ENCODE measurements around the gene ADORA1. TPM values are rescaled to one million over a fixed set of nuclear protein-coding genes. Genes with fewer than 3 reads are reported as not detected.

The ADORA1 gene
- total RNA-seq, 3 donors from 2014 or later (not counting 1 experiment from before 2014, with no cell fraction given) = not detected

DNA sequence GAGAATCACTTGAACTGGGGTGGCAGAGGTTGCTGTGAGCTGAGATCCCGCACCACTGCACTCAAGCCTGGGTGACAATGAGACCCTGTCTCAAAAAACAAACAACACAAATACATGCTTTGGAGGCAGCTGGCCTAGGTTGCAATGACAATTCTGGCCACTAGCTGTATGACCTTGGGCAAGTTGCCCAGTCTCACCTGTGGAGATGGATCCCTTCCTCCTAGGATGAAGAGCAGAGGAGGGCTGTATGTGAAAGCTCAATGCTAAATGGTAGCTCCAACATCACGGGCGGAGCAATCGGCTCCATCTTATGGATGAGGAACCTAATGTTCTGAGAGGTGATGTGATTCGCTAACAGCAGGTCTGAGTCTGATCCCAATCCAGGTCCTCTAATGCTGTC, 20.6 kb downstream of the ADORA1 start:
- no peaks in the 10 kb centered on the region for H3K36me3 Mint-ChIP-seq
- ATAC-seq (no peak), DNase-seq (no peak)
- H3K4me3 Mint-ChIP-seq = no peak overlapping the region
- Histone ChIP-seq H3K4me1 (ENCODE audit: control insufficient read depth, insufficient read depth, low read length) (no peaks in the 10 kb centered on the region), H3K36me3 (ENCODE audit: control insufficient read depth, insufficient read depth, low read length) (no peaks in the 10 kb centered on the region), H3K9me3 (ENCODE audit: control insufficient read depth, insufficient read depth, low read length) (no peaks in the 10 kb centered on the region), H3K4me3 (ENCODE audit: low read length) (no peak overlapping the region), H3K27ac (ENCODE audit: low read length) (no peak overlapping the region), H3K27me3 (ENCODE audit: control insufficient read depth, insufficient read depth, low read length) (no peaks in the 10 kb centered on the region)
- H3K27me3 Mint-ChIP-seq (ENCODE audit: low read depth in 2 of 2) = peaks cover 0 to 5% of the 10 kb centered on the region in 2 donors
- H3K27ac Mint-ChIP-seq = no peak overlapping the region
- H3K9me3 Mint-ChIP-seq = no peaks in the 10 kb centered on the region
- TF ChIP-seq, protein P1, sequence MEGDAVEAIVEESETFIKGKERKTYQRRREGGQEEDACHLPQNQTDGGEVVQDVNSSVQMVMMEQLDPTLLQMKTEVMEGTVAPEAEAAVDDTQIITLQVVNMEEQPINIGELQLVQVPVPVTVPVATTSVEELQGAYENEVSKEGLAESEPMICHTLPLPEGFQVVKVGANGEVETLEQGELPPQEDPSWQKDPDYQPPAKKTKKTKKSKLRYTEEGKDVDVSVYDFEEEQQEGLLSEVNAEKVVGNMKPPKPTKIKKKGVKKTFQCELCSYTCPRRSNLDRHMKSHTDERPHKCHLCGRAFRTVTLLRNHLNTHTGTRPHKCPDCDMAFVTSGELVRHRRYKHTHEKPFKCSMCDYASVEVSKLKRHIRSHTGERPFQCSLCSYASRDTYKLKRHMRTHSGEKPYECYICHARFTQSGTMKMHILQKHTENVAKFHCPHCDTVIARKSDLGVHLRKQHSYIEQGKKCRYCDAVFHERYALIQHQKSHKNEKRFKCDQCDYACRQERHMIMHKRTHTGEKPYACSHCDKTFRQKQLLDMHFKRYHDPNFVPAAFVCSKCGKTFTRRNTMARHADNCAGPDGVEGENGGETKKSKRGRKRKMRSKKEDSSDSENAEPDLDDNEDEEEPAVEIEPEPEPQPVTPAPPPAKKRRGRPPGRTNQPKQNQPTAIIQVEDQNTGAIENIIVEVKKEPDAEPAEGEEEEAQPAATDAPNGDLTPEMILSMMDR (IDR thresholded peaks at IDR 0.05) = no peak
- WGBS (ENCODE audit: insufficient coverage) = 92% methylated on average over 5 of the region's 5 CpGs
- no peaks in the 10 kb centered on the region for H3K4me1 Mint-ChIP-seq
- intact Hi-C loops (cut with micrococcal nuclease) = no loop called here

DNA sequence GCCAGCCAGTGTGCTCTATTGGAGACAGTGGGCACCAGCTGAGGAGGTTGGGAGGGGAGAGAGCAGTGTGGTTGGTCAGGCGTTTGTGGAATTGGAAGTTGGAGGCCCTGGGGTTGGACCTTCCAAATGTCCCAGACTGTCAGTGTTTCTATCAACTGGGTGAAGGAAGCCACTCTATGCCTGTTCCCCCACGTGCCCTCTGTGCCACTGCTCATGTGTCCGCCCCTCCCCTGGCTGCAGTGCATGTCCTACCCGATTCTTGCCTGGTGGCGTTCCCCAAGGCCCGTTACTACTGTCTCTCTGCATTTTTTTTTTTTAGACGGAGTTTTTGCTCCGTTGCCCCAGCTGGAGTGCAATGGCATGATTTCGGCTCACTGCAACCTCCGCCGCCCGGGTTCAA, 21.1 kb downstream of the ADORA1 start:
- Histone ChIP-seq H3K36me3 (ENCODE audit: control insufficient read depth, insufficient read depth, low read length) (no peaks in the 10 kb centered on the region), H3K9me3 (ENCODE audit: control insufficient read depth, insufficient read depth, low read length) (no peaks in the 10 kb centered on the region), H3K27me3 (ENCODE audit: control insufficient read depth, insufficient read depth, low read length) (no peaks in the 10 kb centered on the region), H3K27ac (ENCODE audit: low read length) (no peak overlapping the region), H3K4me1 (ENCODE audit: control insufficient read depth, insufficient read depth, low read length) (no peaks in the 10 kb centered on the region), H3K4me3 (ENCODE audit: low read length) (no peak overlapping the region)
- intact Hi-C loops (cut with micrococcal nuclease) = no loop called here
- DNase-seq = no peak
- no peaks in the 10 kb centered on the region for H3K4me1 Mint-ChIP-seq
- H3K4me3 Mint-ChIP-seq = no peak overlapping the region
- ATAC-seq = no peak
- no peaks in the 10 kb centered on the region for H3K9me3 Mint-ChIP-seq
- TF ChIP-seq, protein P1 (IDR thresholded peaks at IDR 0.05) = no peak
- H3K27ac Mint-ChIP-seq = no peak overlapping the region
- H3K27me3 Mint-ChIP-seq (ENCODE audit: low read depth in 2 of 2) = peaks cover 0 to 5% of the 10 kb centered on the region in 2 donors
- 90% methylated on average over 12 of the region's 12 CpGs for WGBS (ENCODE audit: insufficient coverage)
- no peaks in the 10 kb centered on the region for H3K36me3 Mint-ChIP-seq

DNA sequence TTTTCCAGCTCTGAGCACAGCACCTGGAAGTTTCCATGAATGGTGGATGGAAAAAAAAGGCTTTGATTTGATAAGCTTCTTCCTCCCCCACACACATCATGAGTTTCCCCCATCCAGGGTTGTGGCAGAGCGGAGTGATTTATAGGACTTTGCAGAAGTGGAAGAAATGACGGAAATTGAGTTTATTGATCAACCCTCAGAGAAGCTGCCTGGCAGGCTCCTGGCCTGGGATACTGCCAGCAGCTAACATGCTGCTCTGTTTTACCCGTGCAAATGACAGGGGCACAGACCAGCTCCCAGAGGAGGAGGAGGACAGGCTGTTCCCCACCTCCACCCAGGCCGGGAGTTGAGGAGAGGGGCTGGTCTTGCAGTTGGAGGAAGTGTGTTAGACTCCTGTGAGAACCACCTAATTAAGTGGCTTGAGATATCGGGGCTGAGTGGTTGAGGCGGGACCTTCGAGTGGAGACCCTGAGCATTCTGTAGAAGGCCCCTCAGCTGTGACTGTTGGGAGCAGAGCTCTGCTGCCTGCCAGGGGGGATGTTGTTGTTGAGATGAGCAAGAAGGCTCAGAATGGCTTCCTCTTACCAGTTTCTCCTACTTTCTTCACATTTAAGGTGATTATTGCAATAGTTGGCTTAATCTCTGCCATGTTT, 21.8 kb downstream of the ADORA1 start:
- Mint-ChIP-seq H3K36me3 (no peaks in the 10 kb centered on the region), H3K27ac (no peak overlapping the region), H3K9me3 (no peaks in the 10 kb centered on the region), H3K4me3 (no peak overlapping the region), H3K4me1 (no peaks in the 10 kb centered on the region), H3K27me3 (ENCODE audit: low read depth in 2 of 2) (peaks cover 5% of the 10 kb centered on the region in 2 donors)
- Histone ChIP-seq H3K27ac (ENCODE audit: low read length) (no peak overlapping the region), H3K9me3 (ENCODE audit: control insufficient read depth, insufficient read depth, low read length) (no peaks in the 10 kb centered on the region), H3K36me3 (ENCODE audit: control insufficient read depth, insufficient read depth, low read length) (no peaks in the 10 kb centered on the region), H3K4me3 (ENCODE audit: low read length) (no peak overlapping the region), H3K27me3 (ENCODE audit: control insufficient read depth, insufficient read depth, low read length) (no peaks in the 10 kb centered on the region), H3K4me1 (ENCODE audit: control insufficient read depth, insufficient read depth, low read length) (no peaks in the 10 kb centered on the region)
- DNase-seq = no peak
- no peak for ATAC-seq
- 60% methylated on average over 6 of the region's 7 CpGs for WGBS (ENCODE audit: insufficient coverage)
- intact Hi-C loops (cut with micrococcal nuclease) = no loop called here
- TF ChIP-seq, protein P1 (IDR thresholded peaks at IDR 0.05) = no peak
